ENCODE measurements around the gene SLC31A1. TPM values are rescaled to one million over a fixed set of nuclear protein-coding genes. Genes with fewer than 3 reads are reported as not detected.

The SLC31A1 gene
- total and polyA plus RNA-seq, 2 experiments from 2014 or later: 15.0 to 32.1 TPM

DNA sequence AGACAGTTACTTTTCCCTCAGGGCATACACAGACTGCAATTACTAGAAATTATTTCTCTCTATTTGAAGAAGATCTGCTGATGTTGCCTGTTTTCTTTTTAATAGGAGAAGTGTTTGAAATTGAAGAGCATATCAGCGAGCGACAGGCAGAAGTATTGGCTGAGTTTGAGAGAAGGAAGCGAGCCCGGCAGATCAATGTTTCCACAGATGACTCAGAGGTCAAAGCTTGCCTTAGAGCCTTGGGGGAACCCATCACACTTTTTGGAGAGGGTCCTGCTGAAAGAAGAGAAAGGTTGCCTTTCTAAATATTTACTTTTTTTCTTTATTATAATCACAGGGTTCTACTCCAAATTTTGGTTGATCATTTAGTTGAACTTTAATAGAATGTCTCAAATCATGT, 57.5 kb downstream of the SLC31A1 start:
- ATAC-seq: no peak
- H2AFZ ChIP-seq: no peak overlapping the region
- H3K4me3 ChIP-seq: no peak overlapping the region
- Mint-ChIP-seq H3K4me1 (peaks cover 7% of the 10 kb centered on the region; the same call in 1 of the 3 replicates), H3K27ac (no peak overlapping the region), H3K27me3 (ENCODE audit: insufficient read depth, low read depth, poor library complexity) (no peaks in the 10 kb centered on the region), H3K4me3 (no peak overlapping the region), H3K36me3 (ENCODE audit: low read depth) (peaks cover 64% of the 10 kb centered on the region), H3K9me3 (no peaks in the 10 kb centered on the region)
- peaks cover 8% of the 10 kb centered on the region; the same call in 1 of the 2 replicates for H3K4me1 ChIP-seq (ENCODE audit: insufficient read depth)
- H3K36me3 ChIP-seq (ENCODE audit: insufficient read depth): peaks cover 59% of the 10 kb centered on the region
- no peak overlapping the region for H3K27ac ChIP-seq (ENCODE audit: low read depth)
- peaks cover 9% of the 10 kb centered on the region; the same call in 1 of the 2 replicates for H4K20me1 ChIP-seq (replicated peaks; ENCODE audit: insufficient read depth)
- TF ChIP-seq CREB1 (CRISPR knock-in tag; IDR thresholded peaks at IDR 0.05; ENCODE audit: low read depth): no peak
- TF ChIP-seq, protein P1, sequence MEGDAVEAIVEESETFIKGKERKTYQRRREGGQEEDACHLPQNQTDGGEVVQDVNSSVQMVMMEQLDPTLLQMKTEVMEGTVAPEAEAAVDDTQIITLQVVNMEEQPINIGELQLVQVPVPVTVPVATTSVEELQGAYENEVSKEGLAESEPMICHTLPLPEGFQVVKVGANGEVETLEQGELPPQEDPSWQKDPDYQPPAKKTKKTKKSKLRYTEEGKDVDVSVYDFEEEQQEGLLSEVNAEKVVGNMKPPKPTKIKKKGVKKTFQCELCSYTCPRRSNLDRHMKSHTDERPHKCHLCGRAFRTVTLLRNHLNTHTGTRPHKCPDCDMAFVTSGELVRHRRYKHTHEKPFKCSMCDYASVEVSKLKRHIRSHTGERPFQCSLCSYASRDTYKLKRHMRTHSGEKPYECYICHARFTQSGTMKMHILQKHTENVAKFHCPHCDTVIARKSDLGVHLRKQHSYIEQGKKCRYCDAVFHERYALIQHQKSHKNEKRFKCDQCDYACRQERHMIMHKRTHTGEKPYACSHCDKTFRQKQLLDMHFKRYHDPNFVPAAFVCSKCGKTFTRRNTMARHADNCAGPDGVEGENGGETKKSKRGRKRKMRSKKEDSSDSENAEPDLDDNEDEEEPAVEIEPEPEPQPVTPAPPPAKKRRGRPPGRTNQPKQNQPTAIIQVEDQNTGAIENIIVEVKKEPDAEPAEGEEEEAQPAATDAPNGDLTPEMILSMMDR (conservative IDR thresholded peaks at IDR 0.05; ENCODE audit: low read depth in 2 of 2): no peak
- TF ChIP-seq, protein P2, sequence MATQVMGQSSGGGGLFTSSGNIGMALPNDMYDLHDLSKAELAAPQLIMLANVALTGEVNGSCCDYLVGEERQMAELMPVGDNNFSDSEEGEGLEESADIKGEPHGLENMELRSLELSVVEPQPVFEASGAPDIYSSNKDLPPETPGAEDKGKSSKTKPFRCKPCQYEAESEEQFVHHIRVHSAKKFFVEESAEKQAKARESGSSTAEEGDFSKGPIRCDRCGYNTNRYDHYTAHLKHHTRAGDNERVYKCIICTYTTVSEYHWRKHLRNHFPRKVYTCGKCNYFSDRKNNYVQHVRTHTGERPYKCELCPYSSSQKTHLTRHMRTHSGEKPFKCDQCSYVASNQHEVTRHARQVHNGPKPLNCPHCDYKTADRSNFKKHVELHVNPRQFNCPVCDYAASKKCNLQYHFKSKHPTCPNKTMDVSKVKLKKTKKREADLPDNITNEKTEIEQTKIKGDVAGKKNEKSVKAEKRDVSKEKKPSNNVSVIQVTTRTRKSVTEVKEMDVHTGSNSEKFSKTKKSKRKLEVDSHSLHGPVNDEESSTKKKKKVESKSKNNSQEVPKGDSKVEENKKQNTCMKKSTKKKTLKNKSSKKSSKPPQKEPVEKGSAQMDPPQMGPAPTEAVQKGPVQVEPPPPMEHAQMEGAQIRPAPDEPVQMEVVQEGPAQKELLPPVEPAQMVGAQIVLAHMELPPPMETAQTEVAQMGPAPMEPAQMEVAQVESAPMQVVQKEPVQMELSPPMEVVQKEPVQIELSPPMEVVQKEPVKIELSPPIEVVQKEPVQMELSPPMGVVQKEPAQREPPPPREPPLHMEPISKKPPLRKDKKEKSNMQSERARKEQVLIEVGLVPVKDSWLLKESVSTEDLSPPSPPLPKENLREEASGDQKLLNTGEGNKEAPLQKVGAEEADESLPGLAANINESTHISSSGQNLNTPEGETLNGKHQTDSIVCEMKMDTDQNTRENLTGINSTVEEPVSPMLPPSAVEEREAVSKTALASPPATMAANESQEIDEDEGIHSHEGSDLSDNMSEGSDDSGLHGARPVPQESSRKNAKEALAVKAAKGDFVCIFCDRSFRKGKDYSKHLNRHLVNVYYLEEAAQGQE (IDR thresholded peaks at IDR 0.05; ENCODE audit: unreplicated experiment): no peak
- TF ChIP-seq EZH2phosphoT487 (IDR thresholded peaks at IDR 0.05; ENCODE audit: unreplicated experiment): no peak
- no peak for TF ChIP-seq NANOG (IDR thresholded peaks at IDR 0.05; ENCODE audit: borderline replicate concordance)
- H3K4me2 ChIP-seq: no peak overlapping the region
- no peak for DNase-seq (ENCODE audit: low spot score)
- no peaks in the 10 kb centered on the region for H3F3A ChIP-seq (replicated peaks; ENCODE audit: low read depth)
- H3K79me2 ChIP-seq (replicated peaks; ENCODE audit: insufficient read depth): peaks cover 21% of the 10 kb centered on the region
- no peaks in the 10 kb centered on the region for H3K27me3 ChIP-seq (ENCODE audit: insufficient read depth)
- no peaks in the 10 kb centered on the region for H3K9me2 ChIP-seq (ENCODE audit: insufficient read depth)

DNA sequence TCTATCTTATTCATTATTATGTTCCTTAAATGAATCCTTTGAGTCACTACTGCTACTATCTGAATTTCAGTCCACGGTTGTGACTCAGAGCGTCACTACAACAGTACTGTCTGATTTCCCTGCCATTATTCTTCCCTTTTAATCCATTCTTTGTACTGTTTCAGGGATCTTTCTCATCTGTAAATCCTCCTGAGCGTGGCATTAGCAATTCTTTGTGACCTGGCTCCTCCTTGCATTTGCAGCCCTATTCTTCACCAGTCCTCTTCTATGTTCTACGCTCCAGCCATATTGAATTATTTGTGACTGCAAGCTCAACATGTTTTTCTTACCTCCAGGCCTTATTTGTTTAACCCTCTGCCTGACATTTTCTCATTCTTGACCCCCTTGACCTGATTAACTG, 60.0 kb downstream of the SLC31A1 start:
- H4K20me1 ChIP-seq (replicated peaks; ENCODE audit: insufficient read depth): peaks cover 23% of the 10 kb centered on the region
- H3K9me3 Mint-ChIP-seq: no peaks in the 10 kb centered on the region
- no peak for DNase-seq (ENCODE audit: low spot score)
- no peak for ATAC-seq
- H3K4me1 ChIP-seq (ENCODE audit: insufficient read depth): peaks cover 2% of the 10 kb centered on the region; the same call in 1 of the 2 replicates
- no peaks in the 10 kb centered on the region for H3K27me3 ChIP-seq (ENCODE audit: insufficient read depth)
- no peak overlapping the region for H3K4me3 ChIP-seq
- no peaks in the 10 kb centered on the region for H3K9me2 ChIP-seq (ENCODE audit: insufficient read depth)
- no peaks in the 10 kb centered on the region for H3K27me3 Mint-ChIP-seq (ENCODE audit: insufficient read depth, low read depth, poor library complexity)
- peaks cover 80% of the 10 kb centered on the region for H3K36me3 Mint-ChIP-seq (ENCODE audit: low read depth)
- H3K79me2 ChIP-seq (replicated peaks; ENCODE audit: insufficient read depth): peaks cover 10% of the 10 kb centered on the region
- no peak overlapping the region for H2AFZ ChIP-seq
- H3K4me3 Mint-ChIP-seq: no peak overlapping the region
- no peak overlapping the region for H3K27ac ChIP-seq (ENCODE audit: low read depth)
- H3F3A ChIP-seq (replicated peaks; ENCODE audit: low read depth): no peaks in the 10 kb centered on the region
- TF ChIP-seq, protein P3, sequence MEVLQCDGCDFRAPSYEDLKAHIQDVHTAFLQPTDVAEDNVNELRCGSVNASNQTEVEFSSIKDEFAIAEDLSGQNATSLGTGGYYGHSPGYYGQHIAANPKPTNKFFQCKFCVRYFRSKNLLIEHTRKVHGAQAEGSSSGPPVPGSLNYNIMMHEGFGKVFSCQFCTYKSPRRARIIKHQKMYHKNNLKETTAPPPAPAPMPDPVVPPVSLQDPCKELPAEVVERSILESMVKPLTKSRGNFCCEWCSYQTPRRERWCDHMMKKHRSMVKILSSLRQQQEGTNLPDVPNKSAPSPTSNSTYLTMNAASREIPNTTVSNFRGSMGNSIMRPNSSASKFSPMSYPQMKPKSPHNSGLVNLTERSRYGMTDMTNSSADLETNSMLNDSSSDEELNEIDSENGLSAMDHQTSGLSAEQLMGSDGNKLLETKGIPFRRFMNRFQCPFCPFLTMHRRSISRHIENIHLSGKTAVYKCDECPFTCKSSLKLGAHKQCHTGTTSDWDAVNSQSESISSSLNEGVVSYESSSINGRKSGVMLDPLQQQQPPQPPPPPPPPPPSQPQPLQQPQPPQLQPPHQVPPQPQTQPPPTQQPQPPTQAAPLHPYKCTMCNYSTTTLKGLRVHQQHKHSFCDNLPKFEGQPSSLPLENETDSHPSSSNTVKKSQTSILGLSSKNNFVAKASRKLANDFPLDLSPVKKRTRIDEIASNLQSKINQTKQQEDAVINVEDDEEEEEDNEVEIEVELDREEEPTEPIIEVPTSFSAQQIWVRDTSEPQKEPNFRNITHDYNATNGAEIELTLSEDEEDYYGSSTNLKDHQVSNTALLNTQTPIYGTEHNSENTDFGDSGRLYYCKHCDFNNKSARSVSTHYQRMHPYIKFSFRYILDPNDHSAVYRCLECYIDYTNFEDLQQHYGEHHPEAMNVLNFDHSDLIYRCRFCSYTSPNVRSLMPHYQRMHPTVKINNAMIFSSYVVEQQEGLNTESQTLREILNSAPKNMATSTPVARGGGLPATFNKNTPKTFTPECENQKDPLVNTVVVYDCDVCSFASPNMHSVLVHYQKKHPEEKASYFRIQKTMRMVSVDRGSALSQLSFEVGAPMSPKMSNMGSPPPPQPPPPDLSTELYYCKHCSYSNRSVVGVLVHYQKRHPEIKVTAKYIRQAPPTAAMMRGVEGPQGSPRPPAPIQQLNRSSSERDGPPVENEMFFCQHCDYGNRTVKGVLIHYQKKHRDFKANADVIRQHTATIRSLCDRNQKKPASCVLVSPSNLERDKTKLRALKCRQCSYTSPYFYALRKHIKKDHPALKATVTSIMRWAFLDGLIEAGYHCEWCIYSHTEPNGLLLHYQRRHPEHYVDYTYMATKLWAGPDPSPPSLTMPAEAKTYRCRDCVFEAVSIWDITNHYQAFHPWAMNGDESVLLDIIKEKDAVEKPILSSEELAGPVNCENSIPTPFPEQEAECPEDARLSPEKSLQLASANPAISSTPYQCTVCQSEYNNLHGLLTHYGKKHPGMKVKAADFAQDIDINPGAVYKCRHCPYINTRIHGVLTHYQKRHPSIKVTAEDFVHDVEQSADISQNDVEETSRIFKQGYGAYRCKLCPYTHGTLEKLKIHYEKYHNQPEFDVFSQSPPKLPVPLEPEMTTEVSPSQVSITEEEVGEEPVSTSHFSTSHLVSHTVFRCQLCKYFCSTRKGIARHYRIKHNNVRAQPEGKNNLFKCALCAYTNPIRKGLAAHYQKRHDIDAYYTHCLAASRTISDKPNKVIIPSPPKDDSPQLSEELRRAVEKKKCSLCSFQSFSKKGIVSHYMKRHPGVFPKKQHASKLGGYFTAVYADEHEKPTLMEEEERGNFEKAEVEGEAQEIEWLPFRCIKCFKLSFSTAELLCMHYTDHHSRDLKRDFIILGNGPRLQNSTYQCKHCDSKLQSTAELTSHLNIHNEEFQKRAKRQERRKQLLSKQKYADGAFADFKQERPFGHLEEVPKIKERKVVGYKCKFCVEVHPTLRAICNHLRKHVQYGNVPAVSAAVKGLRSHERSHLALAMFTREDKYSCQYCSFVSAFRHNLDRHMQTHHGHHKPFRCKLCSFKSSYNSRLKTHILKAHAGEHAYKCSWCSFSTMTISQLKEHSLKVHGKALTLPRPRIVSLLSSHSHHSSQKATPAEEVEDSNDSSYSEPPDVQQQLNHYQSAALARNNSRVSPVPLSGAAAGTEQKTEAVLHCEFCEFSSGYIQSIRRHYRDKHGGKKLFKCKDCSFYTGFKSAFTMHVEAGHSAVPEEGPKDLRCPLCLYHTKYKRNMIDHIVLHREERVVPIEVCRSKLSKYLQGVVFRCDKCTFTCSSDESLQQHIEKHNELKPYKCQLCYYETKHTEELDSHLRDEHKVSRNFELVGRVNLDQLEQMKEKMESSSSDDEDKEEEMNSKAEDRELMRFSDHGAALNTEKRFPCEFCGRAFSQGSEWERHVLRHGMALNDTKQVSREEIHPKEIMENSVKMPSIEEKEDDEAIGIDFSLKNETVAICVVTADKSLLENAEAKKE (CRISPR knock-in tag; IDR thresholded peaks at IDR 0.05): no peak
- TF ChIP-seq CREB1 (CRISPR knock-in tag; IDR thresholded peaks at IDR 0.05; ENCODE audit: low read depth) (no peak), STAT1 (IDR thresholded peaks at IDR 0.05; ENCODE audit: unreplicated experiment) (no peak)
- TF ChIP-seq, protein P4, sequence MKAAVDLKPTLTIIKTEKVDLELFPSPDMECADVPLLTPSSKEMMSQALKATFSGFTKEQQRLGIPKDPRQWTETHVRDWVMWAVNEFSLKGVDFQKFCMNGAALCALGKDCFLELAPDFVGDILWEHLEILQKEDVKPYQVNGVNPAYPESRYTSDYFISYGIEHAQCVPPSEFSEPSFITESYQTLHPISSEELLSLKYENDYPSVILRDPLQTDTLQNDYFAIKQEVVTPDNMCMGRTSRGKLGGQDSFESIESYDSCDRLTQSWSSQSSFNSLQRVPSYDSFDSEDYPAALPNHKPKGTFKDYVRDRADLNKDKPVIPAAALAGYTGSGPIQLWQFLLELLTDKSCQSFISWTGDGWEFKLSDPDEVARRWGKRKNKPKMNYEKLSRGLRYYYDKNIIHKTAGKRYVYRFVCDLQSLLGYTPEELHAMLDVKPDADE (IDR thresholded peaks at IDR 0.05): no peak
- 0 out of 3 replicates have a peak, but pooled peaks cover 3% of the 10 kb centered on the region for H3K4me1 Mint-ChIP-seq
- no peak overlapping the region for H3K4me2 ChIP-seq
- H3K27ac Mint-ChIP-seq: no peak overlapping the region
- H3K36me3 ChIP-seq (ENCODE audit: insufficient read depth): peaks cover 79% of the 10 kb centered on the region

Measured in GM23338 (cell line).